Liver (tissue), 9 donors: Measurements from ENCODE around the gene PRB3. TPM values are rescaled to one million over a fixed set of nuclear protein-coding genes. Genes with fewer than 3 reads are reported as not detected.

ENCODE experiments used
- DNase-seq: peaks from one replicate; pipeline ENCODE4 v3.0.0-alpha.2; 2017; ENCODE audit warnings: low spot score
- H3K27ac ChIP-seq, 2 donors: one replicate each; pipeline ENCODE4 v1.7.0; 2013; ENCODE audit warnings: inconsistent platforms in 2 of 2, low read length in 2 of 2, control low read depth in 1 of 2, low read depth in 1 of 2, mild to moderate bottlenecking in 1 of 2
- H3K27me3 ChIP-seq, 4 donors: one replicate each; pipeline versions ENCODE4 v1.6.1 to v1.7.0; 2013; ENCODE audit warnings: low read length in 3 of 4, inconsistent platforms in 1 of 4, mild to moderate bottlenecking in 1 of 4, moderate library complexity in 1 of 4; ENCODE audit not compliant: control insufficient read depth in 4 of 4, insufficient read depth in 4 of 4
- H3K36me3 ChIP-seq, 4 donors: one replicate each; pipeline versions ENCODE4 v1.6.1 to v1.7.0; 2013; ENCODE audit warnings: low read length in 3 of 4, mild to moderate bottlenecking in 3 of 4, low read depth in 1 of 4, moderate library complexity in 1 of 4; ENCODE audit not compliant: control insufficient read depth in 4 of 4, insufficient read depth in 3 of 4
- H3K4me1 ChIP-seq, 4 donors: one replicate each; pipeline versions ENCODE4 v1.6.1 to v1.7.0; 2013; ENCODE audit warnings: low read length in 3 of 4, mild to moderate bottlenecking in 3 of 4, moderate library complexity in 1 of 4; ENCODE audit not compliant: control insufficient read depth in 4 of 4, insufficient read depth in 4 of 4
- H3K4me3 ChIP-seq, 3 donors: one replicate each; pipeline versions ENCODE4 v1.6.1 to v1.7.0; 2013; ENCODE audit warnings: low read length in 3 of 3, control low read depth in 1 of 3, low read depth in 1 of 3, mild to moderate bottlenecking in 1 of 3
- H3K9ac ChIP-seq, 2 donors: one replicate each; pipeline ENCODE4 v1.7.0; 2013; ENCODE audit warnings: low read length in 2 of 2, mild to moderate bottlenecking in 2 of 2, moderate library complexity in 2 of 2, control low read depth in 1 of 2, low read depth in 1 of 2
- H3K9me3 ChIP-seq, 4 donors: one replicate each; pipeline versions ENCODE4 v1.6.1 to v1.7.0; 2013; ENCODE audit warnings: low read length in 3 of 4; ENCODE audit not compliant: control insufficient read depth in 4 of 4
- ATF3 ChIP-seq: IDR thresholded peaks from 2 replicates; pipeline ENCODE4 v1.6.1; 2016; ENCODE audit warnings: antibody characterized with exemption
- CTCF ChIP-seq: fragments of 150-350 bp; IDR thresholded peaks from 2 replicates; pipeline ENCODE4 v1.5.1; 2017; ENCODE audit warnings: improper control_type of control experiment, low read depth, low read length; ENCODE audit not compliant: missing input control
- EGR1 ChIP-seq, 2 donors: IDR thresholded peaks; 2 replicates each; pipeline ENCODE4 v1.6.1; 2016 to 2018; ENCODE audit warnings: antibody characterized with exemption in 2 of 2, low read depth in 2 of 2
- FOXA1 ChIP-seq: IDR thresholded peaks from 2 replicates; pipeline ENCODE4 v1.6.1; 2016; ENCODE audit warnings: antibody characterized with exemption
- FOXA2 ChIP-seq: IDR thresholded peaks from 2 replicates; pipeline ENCODE4 v1.6.1; 2016; ENCODE audit warnings: antibody characterized with exemption
- GABPA ChIP-seq, 2 donors: IDR thresholded peaks in 1 of 2; conservative IDR thresholded peaks in 1 of 2; 2 replicates each; pipeline ENCODE4 v1.6.1; 2016; ENCODE audit warnings: antibody characterized with exemption in 2 of 2, mild to moderate bottlenecking in 1 of 2, moderate library complexity in 1 of 2
- HNF4A ChIP-seq, 2 donors: conservative IDR thresholded peaks; 2 replicates each; pipeline ENCODE4 v1.6.1; 2016; ENCODE audit warnings: antibody characterized with exemption in 2 of 2, mild to moderate bottlenecking in 2 of 2
- HNF4G ChIP-seq: IDR thresholded peaks from 2 replicates; pipeline ENCODE4 v1.6.1; 2016; ENCODE audit warnings: antibody characterized with exemption
- JUND ChIP-seq, 2 donors: IDR thresholded peaks; 2 replicates each; pipeline ENCODE4 v1.6.1; 2016; ENCODE audit warnings: antibody characterized with exemption in 2 of 2
- MAX ChIP-seq: IDR thresholded peaks from 2 replicates; pipeline ENCODE4 v1.6.1; 2016; ENCODE audit warnings: antibody characterized with exemption
- NR2F2 ChIP-seq: IDR thresholded peaks from 2 replicates; pipeline ENCODE4 v1.6.1; 2016; ENCODE audit warnings: antibody characterized with exemption
- RAD21 ChIP-seq, 2 donors: IDR thresholded peaks; 2 replicates each; pipeline ENCODE4 v1.6.1; 2016; ENCODE audit warnings: antibody characterized with exemption in 2 of 2, mild to moderate bottlenecking in 2 of 2
- REST ChIP-seq: IDR thresholded peaks from 2 replicates; pipeline ENCODE4 v1.6.1; 2016; ENCODE audit warnings: antibody characterized with exemption, mild to moderate bottlenecking
- RXRA ChIP-seq, 2 donors: IDR thresholded peaks; 2 replicates each; pipeline ENCODE4 v1.6.1; 2017 to 2018; ENCODE audit warnings: antibody characterized with exemption in 2 of 2, mild to moderate bottlenecking in 1 of 2
- SP1 ChIP-seq: IDR thresholded peaks from 2 replicates; pipeline ENCODE4 v1.6.1; 2018; ENCODE audit warnings: antibody characterized with exemption, mild to moderate bottlenecking
- TAF1 ChIP-seq: conservative IDR thresholded peaks from 2 replicates; pipeline ENCODE4 v1.6.1; 2016; ENCODE audit warnings: antibody characterized with exemption, mild to moderate bottlenecking
- YY1 ChIP-seq: IDR thresholded peaks from 2 replicates; pipeline ENCODE4 v1.6.1; 2016; ENCODE audit warnings: antibody characterized with exemption, mild to moderate bottlenecking
- ZBTB33 ChIP-seq: IDR thresholded peaks from 2 replicates; pipeline ENCODE4 v1.6.1; 2016; ENCODE audit warnings: antibody characterized with exemption
- WGBS: extraction: QIAGEN DNeasy Blood & Tissue Kit; methylation state at CpG from one replicate; pipeline ENCODE4 v1.1.7; 2013; 5-methylcytosine and 5-hydroxymethylcytosine counted together
- polyA plus RNA-seq, 2 donors: library from polyadenylated mRNA; stranded (reverse) in 1 of 2; unstranded in 1 of 2; fragments of 200-250 nt in 1 of 2; fragments of >200 nt in 1 of 2; fragmentation: Nextera tagmentation in 1 of 2; extraction: Ambion mirVana in 1 of 2; gene quantifications; one replicate each; pipeline versions ENCODE4 v1.2.1 to v1.2.3, GENCODE V29; 2013 to 2015
- total RNA-seq, 2 donors: library from RNA; depleted of rRNA; stranded (reverse); fragments of >200 nt; gene quantifications; one replicate each; pipeline ENCODE4 v1.2.3, GENCODE V29; 2014
- donor health status: healthy.
- donor health status: healthy.
- donor health status: healthy.
- donor health status: healthy.
- donor health status: healthy.

The PRB3 gene
- total and polyA plus RNA-seq, 4 donors, result not detected

GRCh38 chr12:11307143-11307542 is 37.6 kb upstream of the PRB3 start:
- no peak for DNase-seq
- no peak for TF ChIP-seq NR2F2
- TF ChIP-seq ZBTB33, result no peak
- TF ChIP-seq SP1, result no peak
- no peak for TF ChIP-seq REST
- TF ChIP-seq RAD21 (IDR thresholded peaks at IDR 0.05), result no peak
- TF ChIP-seq RXRA (IDR thresholded peaks at IDR 0.05), result no peak
- no peak for TF ChIP-seq ATF3
- TF ChIP-seq JUND (IDR thresholded peaks at IDR 0.05), result no peak
- no peak for TF ChIP-seq EGR1 (IDR thresholded peaks at IDR 0.05; ENCODE audit: low read depth in 2 of 2)
- no peak for TF ChIP-seq GABPA (IDR thresholded peaks at IDR 0.05 in 1 of 2, conservative IDR thresholded peaks at IDR 0.05 in 1 of 2)
- no peak for TF ChIP-seq TAF1
- no peak for TF ChIP-seq FOXA1
- no peak for TF ChIP-seq HNF4A (conservative IDR thresholded peaks at IDR 0.05)
- TF ChIP-seq YY1, result no peak
- TF ChIP-seq MAX, result no peak
- TF ChIP-seq HNF4G, result no peak
- no peak for TF ChIP-seq FOXA2
- no peak overlapping the region for H3K9ac ChIP-seq
- no peak overlapping the region for H3K27ac ChIP-seq
- no peak overlapping the region for H3K4me3 ChIP-seq
- no peaks in the 10 kb centered on the region for H3K36me3 ChIP-seq
- H3K9me3 ChIP-seq, result no peaks in the 10 kb centered on the region
- WGBS, result 87% methylated on average over 2 of the region's 2 CpGs
- no peaks in the 10 kb centered on the region for H3K4me1 ChIP-seq
- no peaks in the 10 kb centered on the region for H3K27me3 ChIP-seq

- DNase-seq, result no peak
- Histone ChIP-seq H3K9me3 (no peaks in the 10 kb centered on the region), H3K4me3 (no peak overlapping the region), H3K9ac (no peak overlapping the region), H3K27me3 (no peaks in the 10 kb centered on the region), H3K36me3 (no peaks in the 10 kb centered on the region), H3K4me1 (no peaks in the 10 kb centered on the region), H3K27ac (no peak overlapping the region)
- 80% methylated on average over 3 of the region's 3 CpGs for WGBS
- TF ChIP-seq REST (no peak), GABPA (IDR thresholded peaks at IDR 0.05 in 1 of 2, conservative IDR thresholded peaks at IDR 0.05 in 1 of 2) (no peak), ZBTB33 (no peak), CTCF (no peak), RXRA (IDR thresholded peaks at IDR 0.05) (no peak), ATF3 (no peak), NR2F2 (no peak), FOXA1 (no peak), FOXA2 (no peak), HNF4G (no peak), TAF1 (no peak), SP1 (no peak), HNF4A (conservative IDR thresholded peaks at IDR 0.05) (no peak), JUND (IDR thresholded peaks at IDR 0.05) (no peak), YY1 (no peak)
These were observed 3.9 kb upstream of the PRB3 start for GRCh38 chr12:11273449-11273848.
